Spinal cord (tissue), 10 donors: ENCODE measurements around the gene RPLP2. TPM values are rescaled to one million over a fixed set of nuclear protein-coding genes. Genes with fewer than 3 reads are reported as not detected.

Source experiments
- DNase-seq, 6 donors: peaks; one replicate each; pipeline versions ENCODE4 v3.0.0 to v3.0.0-alpha.2; 2013 to 2015; ENCODE audit warnings: low spot score in 6 of 6, low read depth in 4 of 6
- H3K27ac ChIP-seq: one replicate; pipeline ENCODE4 v1.5.1; 2013; ENCODE audit warnings: low read depth, low read length, control low read depth
- H3K27me3 ChIP-seq: one replicate; pipeline ENCODE4 v1.6.1; 2013; ENCODE audit warnings: low read length; ENCODE audit not compliant: control insufficient read depth, insufficient read depth
- H3K36me3 ChIP-seq: one replicate; pipeline ENCODE4 v1.6.1; 2013; ENCODE audit warnings: low read length; ENCODE audit not compliant: control insufficient read depth, insufficient read depth
- H3K4me1 ChIP-seq: one replicate; pipeline ENCODE4 v1.6.1; 2013; ENCODE audit warnings: low read length; ENCODE audit not compliant: control insufficient read depth, insufficient read depth
- H3K4me3 ChIP-seq: one replicate; pipeline ENCODE4 v1.5.1; 2013; ENCODE audit warnings: low read depth, low read length, control low read depth
- H3K9me3 ChIP-seq: one replicate; pipeline ENCODE4 v1.6.1; 2013; ENCODE audit warnings: low read length; ENCODE audit not compliant: control insufficient read depth, insufficient read depth
- WGBS: methylation state at CpG from one replicate; pipeline ENCODE4 v1.1.5; 2013; ENCODE audit warnings: missing lambda C conversion rate; ENCODE audit not compliant: insufficient coverage; 5-methylcytosine and 5-hydroxymethylcytosine counted together
- polyA plus RNA-seq, 2 donors: library from polyadenylated mRNA; unstranded; fragments of 120-200 nt; gene quantifications; one replicate each; pipeline ENCODE4 v1.2.1, GENCODE V29; 2013; ENCODE audit not compliant: insufficient read length in 2 of 2
- total RNA-seq, 2 donors: library from RNA; depleted of rRNA in 1 of 2; stranded (reverse); fragments of 120-200 nt in 1 of 2; fragments of >200 nt in 1 of 2; gene quantifications; one replicate each; pipeline versions ENCODE4 v1.2.3 to v1.2.4, GENCODE V29; 2013 to 2014
- donor health status: healthy.

The RPLP2 gene
- total and polyA plus RNA-seq, 4 donors, result 139 to 1,150 (median 890) TPM

- Histone ChIP-seq H3K4me3 (peak overlapping the region; percentile 12), H3K27ac (peak overlapping the region; percentile 25), H3K36me3 (peaks cover 29% of the 10 kb centered on the region), H3K9me3 (no peaks in the 10 kb centered on the region), H3K27me3 (peaks cover 75% of the 10 kb centered on the region), H3K4me1 (peaks cover 81% of the 10 kb centered on the region)
- 17% methylated on average over 40 of the region's 40 CpGs for WGBS
- no peak for DNase-seq
Measured at GRCh38 chr11:829176-829846, 19.5 kb downstream of the RPLP2 start.

DNA sequence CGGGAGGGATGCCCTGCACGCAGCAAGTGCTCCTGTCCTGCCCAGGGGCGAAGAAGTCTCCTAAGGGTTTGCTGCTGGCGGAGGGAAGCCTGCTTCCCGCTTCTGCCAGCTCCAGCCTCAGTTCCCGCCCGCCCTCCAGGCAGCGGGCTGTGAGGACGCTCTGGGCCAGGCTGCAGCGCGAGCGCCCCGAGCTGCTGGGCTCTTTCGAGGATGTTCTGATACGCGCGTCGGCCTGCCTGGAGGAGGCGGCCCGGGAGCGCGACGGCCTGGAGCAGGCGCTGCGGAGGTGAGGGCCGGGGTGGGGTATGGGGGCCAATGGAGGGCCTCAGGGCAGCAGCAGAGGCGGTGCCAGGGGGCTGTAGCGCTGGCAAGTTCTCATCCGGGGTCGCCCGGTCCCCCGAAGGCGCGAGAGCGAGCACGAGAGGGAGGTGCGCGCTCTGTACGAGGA, 20.1 kb downstream of the RPLP2 start:
- peak overlapping the region; percentile 12 for H3K4me3 ChIP-seq
- peaks cover 29% of the 10 kb centered on the region for H3K36me3 ChIP-seq
- DNase-seq, result no peak
- peaks cover 82% of the 10 kb centered on the region for H3K4me1 ChIP-seq
- 2% methylated on average over 39 of the region's 39 CpGs for WGBS
- no peaks in the 10 kb centered on the region for H3K9me3 ChIP-seq
- H3K27ac ChIP-seq, result no peak overlapping the region
- H3K27me3 ChIP-seq, result peaks cover 72% of the 10 kb centered on the region

DNA sequence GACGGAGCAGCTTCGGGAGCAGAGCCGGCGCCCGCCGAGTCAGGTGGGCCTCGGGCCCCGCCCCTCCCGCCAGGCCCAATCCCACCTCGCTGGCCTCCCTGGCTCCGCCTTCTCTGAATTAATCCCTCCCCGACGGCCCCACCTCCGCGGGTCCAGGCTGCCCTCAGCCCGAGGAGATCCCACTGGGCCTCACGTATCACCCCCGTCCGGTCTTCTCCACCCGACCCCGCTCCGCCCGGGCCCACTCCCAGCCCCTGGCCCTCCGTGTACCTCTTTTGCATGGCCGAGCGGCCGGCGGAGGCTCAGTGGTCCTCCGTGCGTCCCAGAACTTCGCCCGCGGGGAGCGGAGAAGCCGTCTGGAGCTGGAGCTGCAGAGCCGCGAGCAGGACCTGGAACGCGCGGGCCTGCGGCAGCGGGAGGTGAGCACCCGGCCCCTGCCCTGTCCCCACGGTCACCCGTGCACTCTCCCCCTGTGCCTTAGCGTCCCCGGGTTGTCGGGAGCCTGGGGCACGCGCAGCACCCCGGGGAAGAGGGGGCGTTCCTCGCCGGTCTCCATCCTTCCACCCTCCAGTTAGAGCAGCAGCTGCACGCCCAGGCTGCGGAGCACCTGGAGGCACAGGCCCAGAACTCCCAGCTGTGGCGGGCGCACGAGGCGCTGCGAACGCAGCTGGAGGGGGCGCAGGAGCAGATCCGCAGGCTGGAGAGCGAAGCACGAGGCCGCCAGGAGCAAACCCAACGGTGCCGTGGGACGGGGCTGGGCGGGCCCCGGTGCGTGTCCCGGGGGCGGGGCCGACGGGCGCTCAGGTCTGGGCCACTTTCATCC, 20.7 kb downstream of the RPLP2 start:
- H3K4me1 ChIP-seq, result peaks cover 86% of the 10 kb centered on the region

DNA sequence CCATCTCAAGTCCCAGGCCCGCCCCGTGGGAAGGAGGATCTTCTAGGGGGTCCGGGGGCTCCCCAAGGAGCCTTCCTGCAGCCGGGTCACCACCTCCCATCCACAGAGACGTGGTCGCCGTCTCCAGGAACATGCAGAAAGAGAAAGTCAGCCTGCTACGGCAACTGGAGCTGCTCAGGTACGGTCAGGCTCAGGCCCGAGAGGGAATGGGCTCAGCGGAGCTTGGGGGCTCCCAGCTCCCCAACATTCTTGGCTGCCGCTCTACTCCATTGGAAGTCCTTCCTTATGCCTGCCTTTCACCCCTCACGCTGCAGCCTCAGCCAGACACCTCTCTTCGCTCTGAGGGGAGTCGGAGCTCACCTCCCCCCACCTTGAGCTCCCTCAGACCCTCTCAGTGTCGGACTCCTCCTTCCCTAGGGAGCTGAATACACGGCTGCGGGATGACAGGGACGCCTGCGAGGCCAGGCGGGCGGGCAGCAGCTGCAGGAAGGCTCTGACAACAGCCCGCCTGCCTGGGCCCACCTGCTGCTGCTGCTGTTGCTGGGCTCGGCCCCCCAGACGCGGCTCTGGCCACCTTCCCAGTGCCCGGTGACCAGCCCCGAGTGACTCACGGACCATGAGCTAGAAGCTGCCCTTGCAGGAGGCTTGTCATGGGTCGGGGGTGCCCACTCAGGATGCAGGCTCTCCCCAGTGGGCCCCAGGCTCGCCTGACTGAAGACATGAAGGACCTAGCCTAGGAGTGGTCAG, 21.5 kb downstream of the RPLP2 start:
- DNase-seq, result no peak
- H3K27ac ChIP-seq, result no peak overlapping the region
- WGBS, result 20% methylated on average over 29 of the region's 31 CpGs
- no peaks in the 10 kb centered on the region for H3K9me3 ChIP-seq
- H3K27me3 ChIP-seq, result peaks cover 58% of the 10 kb centered on the region
- H3K4me3 ChIP-seq, result no peak overlapping the region
- peaks cover 83% of the 10 kb centered on the region for H3K4me1 ChIP-seq
- peaks cover 24% of the 10 kb centered on the region for H3K36me3 ChIP-seq

More for the DNA sequence above, 20.7 kb downstream of the RPLP2 start:
- H3K9me3 ChIP-seq, result no peaks in the 10 kb centered on the region
- H3K27ac ChIP-seq, result no peak overlapping the region
- peak overlapping the region; percentile 31 for H3K4me3 ChIP-seq
- WGBS, result 2% methylated on average over 75 of the region's 78 CpGs
- H3K27me3 ChIP-seq, result peaks cover 66% of the 10 kb centered on the region
- DNase-seq, result peak in 2 of 6 donors; percentile 82 to 84
- H3K36me3 ChIP-seq, result peaks cover 26% of the 10 kb centered on the region

DNA sequence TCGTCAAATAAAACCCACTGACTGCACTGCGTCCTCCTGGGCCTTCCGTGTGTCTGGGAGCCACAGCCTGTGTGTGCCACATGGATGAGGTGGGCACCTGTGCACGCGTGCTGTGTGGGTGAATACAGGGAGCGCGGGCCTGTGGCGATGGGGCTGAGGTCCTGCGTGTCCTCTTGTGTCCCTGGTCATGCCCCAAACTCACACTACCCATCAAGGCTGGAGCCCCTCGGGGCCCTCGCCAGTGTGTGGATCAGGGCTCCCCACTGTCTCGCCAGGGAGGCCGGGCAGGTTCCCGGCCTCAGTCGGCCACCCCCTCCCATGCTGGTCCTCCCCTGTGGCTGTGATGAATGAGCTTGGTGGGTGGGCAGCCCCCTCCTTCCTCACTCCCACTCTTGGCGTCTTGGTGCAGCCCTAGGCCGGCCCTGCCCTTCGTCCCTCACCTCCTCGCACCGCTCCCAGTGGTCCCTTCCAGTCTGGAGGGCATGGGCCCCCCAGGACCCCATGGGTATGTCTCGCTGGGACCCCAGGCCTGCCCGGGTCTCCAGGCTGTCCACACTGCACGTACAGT, 22.3 kb downstream of the RPLP2 start:
- Histone ChIP-seq H3K27ac (peak overlapping the region; percentile 15), H3K4me1 (peaks cover 77% of the 10 kb centered on the region)
- 53% methylated on average over 15 of the region's 23 CpGs for WGBS

DNA sequence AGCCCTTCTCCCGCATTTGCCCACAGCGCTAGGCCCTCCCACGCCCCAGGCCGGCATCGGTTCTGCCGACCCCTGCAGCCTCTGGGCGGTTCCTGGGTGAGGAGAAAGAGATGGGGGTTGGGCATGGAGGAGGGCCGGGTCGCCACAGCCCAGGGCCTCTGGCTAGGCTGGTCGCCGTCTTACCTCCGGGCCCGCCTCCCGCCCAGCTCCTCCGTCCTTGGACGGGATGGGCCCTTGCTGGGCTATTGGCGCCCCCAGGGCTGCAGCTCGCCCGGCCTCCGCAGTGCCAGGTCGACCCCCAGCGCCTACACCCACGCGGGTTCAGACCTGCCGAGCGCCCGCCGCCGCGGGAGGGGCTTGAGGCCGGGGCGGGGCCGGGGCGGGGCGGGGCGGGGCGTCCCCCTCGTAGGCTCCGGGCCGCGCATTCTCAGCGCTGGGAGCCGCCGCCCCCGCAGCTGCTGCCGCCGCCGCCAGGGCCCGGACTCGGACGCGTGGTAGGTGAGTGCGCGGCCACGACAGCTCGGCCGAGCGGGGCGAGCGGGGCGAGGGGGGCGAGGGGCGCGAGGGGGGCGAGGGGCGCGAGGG, 22.9 kb downstream of the RPLP2 start, which contains the start of gene CD151:
TSS of gene CD151 (plus strand) at position 424 of the 585 bp plus-strand sequence. CDS start 3,118 bp downstream, outside the sequence.
- Histone ChIP-seq H3K4me3 (peak within 1 kb of the TSS; percentile 65), H3K9me3 (no peaks in the 10 kb centered on the region), H3K4me1 (peaks cover 73% of the 10 kb centered on the region), H3K27ac (peak within 1 kb of the TSS; percentile 57), H3K27me3 (peaks cover 48% of the 10 kb centered on the region), H3K36me3 (peaks cover 38% of the 10 kb centered on the region)
- DNase-seq, result peak in 2 of 6 donors; percentile 78 to 80
- under 1% methylated on average over 44 of the region's 67 CpGs for WGBS

More for the DNA sequence above, 22.3 kb downstream of the RPLP2 start:
- DNase-seq, result no peak
- Histone ChIP-seq H3K27me3 (peaks cover 52% of the 10 kb centered on the region), H3K4me3 (peak overlapping the region; percentile 41), H3K36me3 (peaks cover 32% of the 10 kb centered on the region), H3K9me3 (no peaks in the 10 kb centered on the region)

DNA sequence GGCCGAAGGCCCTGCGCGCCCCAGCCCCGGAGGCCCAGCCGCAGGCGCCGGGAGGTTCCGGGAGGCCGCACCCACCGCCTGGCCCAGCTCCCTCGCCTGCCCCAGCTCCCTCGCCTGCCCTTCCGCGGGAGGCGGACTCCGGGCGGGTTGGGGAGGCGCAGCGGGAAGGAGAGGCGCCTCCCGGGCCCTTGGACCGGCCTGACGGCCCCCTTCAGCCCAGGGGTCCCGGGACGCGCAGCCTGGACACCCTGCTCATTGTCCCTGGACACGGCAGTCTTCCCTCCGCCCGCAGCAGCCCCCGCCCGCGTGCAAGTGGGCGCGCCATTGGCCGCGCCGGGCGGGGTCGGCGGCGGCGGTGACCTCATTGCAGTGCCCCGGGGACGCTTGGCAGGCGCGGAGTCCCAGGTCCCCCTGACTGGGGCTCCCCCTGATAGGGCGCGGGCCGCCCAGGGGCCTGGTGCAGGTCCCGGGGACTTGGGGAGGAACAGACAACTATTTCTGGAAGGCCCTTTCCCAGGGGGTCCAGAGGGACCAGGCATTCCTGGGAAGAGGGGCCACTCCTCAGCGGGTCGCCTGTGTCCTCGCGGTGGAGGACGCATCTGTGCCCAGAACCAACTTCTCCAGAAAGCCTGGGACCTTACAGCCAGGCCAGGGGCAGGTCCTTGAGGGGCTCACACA, 23.5 kb downstream of the RPLP2 start:
- Histone ChIP-seq H3K9me3 (no peaks in the 10 kb centered on the region), H3K27ac (peak overlapping the region; percentile 57), H3K4me1 (peaks cover 67% of the 10 kb centered on the region), H3K4me3 (peak overlapping the region; percentile 65), H3K36me3 (peaks cover 44% of the 10 kb centered on the region), H3K27me3 (peaks cover 42% of the 10 kb centered on the region)
- under 1% methylated on average over 54 of the region's 55 CpGs for WGBS
- DNase-seq, result peak in 2 of 6 donors; percentile 64 to 70

- Histone ChIP-seq H3K27me3 (peaks cover 36% of the 10 kb centered on the region), H3K4me3 (peak overlapping the region; percentile 65), H3K4me1 (peaks cover 66% of the 10 kb centered on the region), H3K27ac (peak overlapping the region; percentile 61), H3K36me3 (peaks cover 50% of the 10 kb centered on the region), H3K9me3 (no peaks in the 10 kb centered on the region)
- no peak for DNase-seq
- WGBS, result 67% methylated on average over 4 of the region's 9 CpGs
Measured at GRCh38 chr11:833849-834311, 24.1 kb downstream of the RPLP2 start.
